Smooth muscle cell (in vitro differentiated cells): ENCODE results near the gene ZNF135. TPM values are rescaled to one million over a fixed set of nuclear protein-coding genes. Genes with fewer than 3 reads are reported as not detected.
A peak's percentile ranks its signal among the peaks of the same experiment; 100 is the strongest.

ENCODE experiments used
- DNase-seq: peaks from one replicate; lab custom pipeline; 2025; ENCODE audit not compliant: unreplicated experiment; lab: John Stamatoyannopoulos, UW
- H2AFZ ChIP-seq: fragments of 200-600 bp; sonication (generic); 2 replicates; pipeline ENCODE4 v1.6.0; 2016; ENCODE audit warnings: antibody characterized with exemption, low read depth, mild to moderate bottlenecking
- H3F3A ChIP-seq: fragments of 200-600 bp; sonication (generic); 2 replicates; pipeline ENCODE4 v1.6.0; 2017; ENCODE audit warnings: antibody characterized with exemption, low read depth
- H3K27ac ChIP-seq: fragments of 200-600 bp; sonication (generic); 2 replicates; pipeline ENCODE4 v1.5.1; 2016; ENCODE audit warnings: low read depth, mild to moderate bottlenecking
- H3K27me3 ChIP-seq: fragments of 200-600 bp; sonication (generic); 2 replicates; pipeline ENCODE4 v1.6.1; 2016; ENCODE audit warnings: low read depth, mild to moderate bottlenecking
- H3K36me3 ChIP-seq: fragments of 200-600 bp; sonication (generic); 2 replicates; pipeline ENCODE4 v1.5.1; 2016; ENCODE audit warnings: low read depth
- H3K4me1 ChIP-seq: fragments of 200-600 bp; sonication (generic); 2 replicates; pipeline ENCODE4 v1.5.1; 2016; ENCODE audit warnings: low read depth
- H3K4me2 ChIP-seq: fragments of 200-600 bp; sonication (generic); 2 replicates; pipeline ENCODE4 v1.6.0; 2016; ENCODE audit warnings: mild to moderate bottlenecking
- H3K4me3 ChIP-seq: fragments of 200-600 bp; sonication (generic); 2 replicates; pipeline ENCODE4 v1.5.1; 2016; ENCODE audit warnings: mild to moderate bottlenecking
- H3K79me2 ChIP-seq: fragments of 200-600 bp; sonication (generic); 2 replicates; pipeline ENCODE4 v1.6.0; 2016; ENCODE audit warnings: low read depth, mild to moderate bottlenecking
- H3K9ac ChIP-seq: fragments of 200-600 bp; sonication (generic); 2 replicates; pipeline ENCODE4 v1.6.0; 2016; ENCODE audit warnings: low read depth
- H3K9me3 ChIP-seq: fragments of 200-600 bp; sonication (generic); replicated peaks from 2 replicates; pipeline ENCODE4 v1.5.1; 2016; ENCODE audit warnings: low read depth
- H4K20me1 ChIP-seq: fragments of 200-600 bp; sonication (generic); 2 replicates; pipeline ENCODE4 v1.6.0; 2016; ENCODE audit warnings: low read depth
- WGBS: methylation state at CpG from one replicate; pipeline ENCODE4 v1.1.7; 2016; ENCODE audit warnings: low lambda C conversion rate; 5-methylcytosine and 5-hydroxymethylcytosine counted together
- polyA plus RNA-seq: library from polyadenylated mRNA; unstranded; fragments of >200 nt; fragmentation: Nextera tagmentation; extraction: Ambion mirVana; gene quantifications from 2 replicates; pipeline ENCODE4 v1.2.1, GENCODE V29; 2016
- total RNA-seq: library from RNA; depleted of rRNA; stranded (reverse); fragments of >200 nt; gene quantifications from 2 replicates; pipeline ENCODE4 v1.2.3, GENCODE V29; 2014
- TF ChIP-seq, protein P1 (sequence below): fragments of 200-600 bp; sonication (generic); IDR thresholded peaks from 2 replicates; pipeline ENCODE4 v1.5.1; 2017; ENCODE audit warnings: borderline replicate concordance, mild to moderate bottlenecking, antibody characterized with exemption; ENCODE audit not compliant: insufficient read depth, poor library complexity, severe bottlenecking

ZNF135 gene
- total and polyA plus RNA-seq, 2 experiments from 2014 or later, result 3.2 to 3.7 TPM

DNA sequence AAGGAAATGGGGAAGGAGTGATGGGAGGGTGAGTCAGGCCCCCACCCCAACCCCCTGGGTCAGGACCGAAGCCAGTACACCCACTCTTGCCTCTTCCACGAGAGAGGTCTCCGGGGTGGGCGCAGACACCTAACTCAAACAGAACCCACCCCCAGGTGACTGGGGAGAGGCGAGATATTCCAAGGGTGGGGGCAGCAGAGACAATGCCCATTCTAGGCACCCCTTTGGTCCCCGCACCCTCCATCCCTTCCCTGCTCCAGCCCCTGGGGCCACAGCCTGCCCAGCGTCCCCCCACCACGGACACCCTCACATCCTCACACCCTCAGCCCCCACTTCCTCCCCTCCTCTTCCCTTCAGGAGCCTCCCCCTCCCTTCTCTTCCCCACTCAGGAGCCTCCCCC is 38.3 kb downstream of the ZNF135 start:
- peak overlapping the region; percentile 99 for H3K27ac ChIP-seq
- WGBS, result 73% methylated on average over 5 of the region's 8 CpGs
- H2AFZ ChIP-seq, result no peak overlapping the region
- no peaks in the 10 kb centered on the region for H3K4me1 ChIP-seq
- no peaks in the 10 kb centered on the region for H3F3A ChIP-seq
- H3K27me3 ChIP-seq, result no peaks in the 10 kb centered on the region
- TF ChIP-seq, protein P1, sequence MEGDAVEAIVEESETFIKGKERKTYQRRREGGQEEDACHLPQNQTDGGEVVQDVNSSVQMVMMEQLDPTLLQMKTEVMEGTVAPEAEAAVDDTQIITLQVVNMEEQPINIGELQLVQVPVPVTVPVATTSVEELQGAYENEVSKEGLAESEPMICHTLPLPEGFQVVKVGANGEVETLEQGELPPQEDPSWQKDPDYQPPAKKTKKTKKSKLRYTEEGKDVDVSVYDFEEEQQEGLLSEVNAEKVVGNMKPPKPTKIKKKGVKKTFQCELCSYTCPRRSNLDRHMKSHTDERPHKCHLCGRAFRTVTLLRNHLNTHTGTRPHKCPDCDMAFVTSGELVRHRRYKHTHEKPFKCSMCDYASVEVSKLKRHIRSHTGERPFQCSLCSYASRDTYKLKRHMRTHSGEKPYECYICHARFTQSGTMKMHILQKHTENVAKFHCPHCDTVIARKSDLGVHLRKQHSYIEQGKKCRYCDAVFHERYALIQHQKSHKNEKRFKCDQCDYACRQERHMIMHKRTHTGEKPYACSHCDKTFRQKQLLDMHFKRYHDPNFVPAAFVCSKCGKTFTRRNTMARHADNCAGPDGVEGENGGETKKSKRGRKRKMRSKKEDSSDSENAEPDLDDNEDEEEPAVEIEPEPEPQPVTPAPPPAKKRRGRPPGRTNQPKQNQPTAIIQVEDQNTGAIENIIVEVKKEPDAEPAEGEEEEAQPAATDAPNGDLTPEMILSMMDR, result no peak
- DNase-seq, result no peak
- peak overlapping the region; percentile 80 for H3K4me3 ChIP-seq
- no peaks in the 10 kb centered on the region for H4K20me1 ChIP-seq
- H3K9me3 ChIP-seq, result no peaks in the 10 kb centered on the region
- peak overlapping the region; percentile 100 for H3K9ac ChIP-seq
- peak overlapping the region; percentile 89 for H3K4me2 ChIP-seq
- H3K79me2 ChIP-seq, result peaks cover 21% of the 10 kb centered on the region
- H3K36me3 ChIP-seq, result no peaks in the 10 kb centered on the region

GRCh38 chr19:58097781-58098681 is 38.9 kb downstream of the ZNF135 start, which contains the start of gene ZSCAN18:
ZSCAN18 (minus strand) TSS chr19:58098231; CDS start chr19:58090267, 7,964 bp downstream.
- no peaks in the 10 kb centered on the region for H3K9me3 ChIP-seq
- TF ChIP-seq, protein P1, result no peak

GRCh38 chr19:58098682-58098998 is 39.6 kb downstream of the ZNF135 start:
- Histone ChIP-seq H3K36me3 (no peaks in the 10 kb centered on the region), H3K27ac (peak overlapping the region; percentile 99), H3K4me1 (no peaks in the 10 kb centered on the region), H4K20me1 (no peaks in the 10 kb centered on the region), H3K4me2 (peak overlapping the region; percentile 89), H3K79me2 (peaks cover 21% of the 10 kb centered on the region), H3K4me3 (peak overlapping the region; percentile 80), H3F3A (no peaks in the 10 kb centered on the region), H2AFZ (peak overlapping the region; percentile 78), H3K9me3 (peaks cover 5% of the 10 kb centered on the region), H3K27me3 (no peaks in the 10 kb centered on the region), H3K9ac (peak overlapping the region; percentile 100)
- WGBS, result 51% methylated on average over 2 of the region's 2 CpGs
- no peak for DNase-seq
- TF ChIP-seq, protein P1, result no peak

More at GRCh38 chr19:58097781-58098681, 38.9 kb downstream of the ZNF135 start, which contains the start of gene ZSCAN18:
- H3K9ac ChIP-seq, result peak within 1 kb of the TSS; percentile 100
- H3K4me3 ChIP-seq, result peak within 1 kb of the TSS; percentile 80
- H3K79me2 ChIP-seq, result peaks cover 21% of the 10 kb centered on the region
- peak within 1 kb of the TSS; percentile 99 for H3K27ac ChIP-seq
- no peaks in the 10 kb centered on the region for H3K27me3 ChIP-seq
- H3K36me3 ChIP-seq, result no peaks in the 10 kb centered on the region
- no peaks in the 10 kb centered on the region for H4K20me1 ChIP-seq
- peak within 1 kb of the TSS; percentile 89 for H3K4me2 ChIP-seq
- no peaks in the 10 kb centered on the region for H3F3A ChIP-seq
- H3K4me1 ChIP-seq, result no peaks in the 10 kb centered on the region
- H2AFZ ChIP-seq, result peak within 1 kb of the TSS; percentile 78
- DNase-seq, result peak; percentile 88
- WGBS, result 3% methylated on average over 59 of the region's 67 CpGs
